GM18517 (cell line): Measurements from ENCODE around the gene IL13RA1.
"Not testable (repeated sequence)": the region's sequence is repeated elsewhere in the genome, so short reads cannot be mapped to it uniquely, and the experiment has no call there.

Experiments used
- ATAC-seq: cut with Tn5 transposase; IDR thresholded peaks from one replicate; pipeline ENCODE4 v1.9.1; 2021; ENCODE audit warnings: mild to moderate bottlenecking, moderate library complexity; ENCODE audit not compliant: unreplicated experiment

The IL13RA1 gene

GRCh38 chrX:118726887-118727685, at the start of gene IL13RA1:
TSS of gene IL13RA1 (plus strand) at chrX:118727606. CDS start at chrX:118727639, 33 bp downstream.
- no peak for ATAC-seq

- no peak for ATAC-seq
Observed at GRCh38 chrX:118679290-118679689, 48.1 kb upstream of the IL13RA1 start.

GRCh38 chrX:118682258-118683014, 45.0 kb upstream of the IL13RA1 start:
- ATAC-seq = no peak

GRCh38 chrX:118685393-118685792, 42.0 kb upstream of the IL13RA1 start:
- no peak for ATAC-seq

- no peak for ATAC-seq
Observed at GRCh38 chrX:118688935-118689334, 38.5 kb upstream of the IL13RA1 start.

- no peak for ATAC-seq
Observed at GRCh38 chrX:118693843-118694242, 33.6 kb upstream of the IL13RA1 start.

- no peak for ATAC-seq
Observed at GRCh38 chrX:118694638-118695037, 32.8 kb upstream of the IL13RA1 start.

GRCh38 chrX:118698516-118699170, 28.8 kb upstream of the IL13RA1 start:
- ATAC-seq = no peak

GRCh38 chrX:118702741-118703140, 24.7 kb upstream of the IL13RA1 start:
- no peak for ATAC-seq

- no peak for ATAC-seq
Observed at GRCh38 chrX:118706681-118707080, 20.7 kb upstream of the IL13RA1 start.

- no peak for ATAC-seq
Observed at GRCh38 chrX:118714521-118714920, 12.9 kb upstream of the IL13RA1 start.

- not testable (repeated sequence) for ATAC-seq
Observed at GRCh38 chrX:118715917-118716316, 11.5 kb upstream of the IL13RA1 start.

GRCh38 chrX:118716833-118717232, 10.6 kb upstream of the IL13RA1 start:
- not testable (repeated sequence) for ATAC-seq

GRCh38 chrX:118717678-118718391, 9.6 kb upstream of the IL13RA1 start:
- ATAC-seq = no peak

GRCh38 chrX:118718737-118719136, 8.7 kb upstream of the IL13RA1 start:
- ATAC-seq = no peak

GRCh38 chrX:118720058-118720707, 7.2 kb upstream of the IL13RA1 start:
- ATAC-seq = no peak

- no peak for ATAC-seq
Observed at GRCh38 chrX:118723376-118723775, 4.0 kb upstream of the IL13RA1 start.

GRCh38 chrX:118724365-118724764, 3.0 kb upstream of the IL13RA1 start:
- no peak for ATAC-seq

GRCh38 chrX:118724775-118725174, 2.6 kb upstream of the IL13RA1 start:
- no peak for ATAC-seq

- ATAC-seq = no peak
Observed at GRCh38 chrX:118726396-118726795, 1.0 kb upstream of the IL13RA1 start.
